Epithelial cell of esophagus (primary cell): ENCODE results near the gene SIRPB2.

Experiments used
- DNase-seq: peaks from one replicate; pipeline ENCODE4 v3.0.0; 2010; ENCODE audit warnings: low read depth
- H3K4me3 ChIP-seq: 2 replicates; pipeline ENCODE4 v1.5.1; 2011; ENCODE audit warnings: mild to moderate bottlenecking, low read length, control low read depth
- TF ChIP-seq, protein P1 (sequence below): IDR thresholded peaks from 2 replicates; pipeline ENCODE4 v1.5.1; 2011; ENCODE audit warnings: low read depth, mild to moderate bottlenecking, low read length, control low read depth, inconsistent platforms; ENCODE audit not compliant: insufficient read depth; ENCODE audit errors: missing control alignments

Gene SIRPB2

GRCh38 chr20:1479831-1480595, 11.2 kb downstream of the SIRPB2 start:
- DNase-seq: no peak
- H3K4me3 ChIP-seq: no peak overlapping the region
- TF ChIP-seq, protein P1, sequence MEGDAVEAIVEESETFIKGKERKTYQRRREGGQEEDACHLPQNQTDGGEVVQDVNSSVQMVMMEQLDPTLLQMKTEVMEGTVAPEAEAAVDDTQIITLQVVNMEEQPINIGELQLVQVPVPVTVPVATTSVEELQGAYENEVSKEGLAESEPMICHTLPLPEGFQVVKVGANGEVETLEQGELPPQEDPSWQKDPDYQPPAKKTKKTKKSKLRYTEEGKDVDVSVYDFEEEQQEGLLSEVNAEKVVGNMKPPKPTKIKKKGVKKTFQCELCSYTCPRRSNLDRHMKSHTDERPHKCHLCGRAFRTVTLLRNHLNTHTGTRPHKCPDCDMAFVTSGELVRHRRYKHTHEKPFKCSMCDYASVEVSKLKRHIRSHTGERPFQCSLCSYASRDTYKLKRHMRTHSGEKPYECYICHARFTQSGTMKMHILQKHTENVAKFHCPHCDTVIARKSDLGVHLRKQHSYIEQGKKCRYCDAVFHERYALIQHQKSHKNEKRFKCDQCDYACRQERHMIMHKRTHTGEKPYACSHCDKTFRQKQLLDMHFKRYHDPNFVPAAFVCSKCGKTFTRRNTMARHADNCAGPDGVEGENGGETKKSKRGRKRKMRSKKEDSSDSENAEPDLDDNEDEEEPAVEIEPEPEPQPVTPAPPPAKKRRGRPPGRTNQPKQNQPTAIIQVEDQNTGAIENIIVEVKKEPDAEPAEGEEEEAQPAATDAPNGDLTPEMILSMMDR: no peak

DNA sequence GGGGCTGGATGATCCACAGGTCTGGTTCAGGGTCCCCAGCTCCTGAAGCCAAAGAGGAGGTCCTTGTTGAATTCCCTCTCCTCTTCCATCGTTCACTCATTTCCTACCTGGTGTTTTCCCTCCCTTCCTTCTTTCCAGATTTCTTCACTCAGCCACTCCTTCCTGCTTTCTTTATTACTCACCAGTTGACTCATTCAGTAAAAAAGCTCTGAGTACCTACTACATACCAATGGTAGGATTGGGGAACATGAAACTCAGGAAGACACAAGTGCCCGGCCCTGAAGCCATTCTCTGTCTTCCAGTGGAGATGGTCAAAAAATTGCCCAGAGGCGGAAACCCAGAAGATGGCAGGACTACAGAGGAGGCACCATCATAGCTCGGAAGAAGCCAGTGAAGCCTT, 12.7 kb downstream of the SIRPB2 start:
- H3K4me3 ChIP-seq: peak overlapping the region; percentile 47
- DNase-seq: peak; percentile 94
- TF ChIP-seq, protein P1: no peak

GRCh38 chr20:1477896-1478490, 13.2 kb downstream of the SIRPB2 start:
- TF ChIP-seq, protein P1: no peak
- peak; percentile 96 for DNase-seq
- peak overlapping the region; percentile 47 for H3K4me3 ChIP-seq

DNA sequence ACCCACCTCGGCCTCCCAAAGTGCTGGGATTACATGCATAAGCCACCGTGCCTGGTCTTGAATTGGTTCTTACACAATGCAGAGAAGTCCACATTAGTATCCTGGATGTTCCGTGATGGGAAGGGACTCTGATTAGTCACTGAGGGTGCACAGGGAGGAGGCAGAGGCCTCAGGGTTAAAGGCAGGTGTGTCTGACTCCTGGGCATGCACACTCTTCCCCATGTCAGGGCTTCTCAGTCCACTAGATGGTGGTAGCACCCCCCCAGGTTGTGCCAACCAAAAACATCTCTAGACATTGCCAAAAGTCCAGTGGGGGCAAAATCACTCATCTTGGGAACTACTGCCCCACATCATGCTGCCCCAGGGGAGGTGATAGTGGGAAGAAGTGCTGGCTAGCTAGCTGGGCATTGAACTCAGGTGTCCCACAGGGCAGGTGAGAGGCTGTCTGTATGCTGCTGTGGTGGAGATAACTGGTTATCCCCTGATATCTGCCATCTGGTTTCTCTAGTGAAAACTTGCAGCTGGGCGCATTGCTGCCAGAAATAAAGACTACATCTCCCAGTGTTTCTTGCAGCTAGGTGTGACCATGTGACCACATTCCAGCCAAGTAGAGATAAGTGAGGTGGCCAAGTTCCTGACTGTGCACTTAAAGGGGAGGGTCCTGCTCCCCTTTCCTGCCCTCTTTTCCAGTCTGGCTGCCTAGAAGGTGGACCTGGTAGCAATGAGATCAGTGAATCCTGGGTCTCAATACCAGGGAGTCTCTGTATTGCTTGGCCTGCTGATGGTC, 16.2 kb downstream of the SIRPB2 start:
- H3K4me3 ChIP-seq: no peak overlapping the region
- TF ChIP-seq, protein P1: peak; percentile 68
- DNase-seq: peak; percentile 98

- DNase-seq: no peak
- TF ChIP-seq, protein P1: no peak
- H3K4me3 ChIP-seq: no peak overlapping the region
These were observed 16.9 kb downstream of the SIRPB2 start for GRCh38 chr20:1474325-1474724.

DNA sequence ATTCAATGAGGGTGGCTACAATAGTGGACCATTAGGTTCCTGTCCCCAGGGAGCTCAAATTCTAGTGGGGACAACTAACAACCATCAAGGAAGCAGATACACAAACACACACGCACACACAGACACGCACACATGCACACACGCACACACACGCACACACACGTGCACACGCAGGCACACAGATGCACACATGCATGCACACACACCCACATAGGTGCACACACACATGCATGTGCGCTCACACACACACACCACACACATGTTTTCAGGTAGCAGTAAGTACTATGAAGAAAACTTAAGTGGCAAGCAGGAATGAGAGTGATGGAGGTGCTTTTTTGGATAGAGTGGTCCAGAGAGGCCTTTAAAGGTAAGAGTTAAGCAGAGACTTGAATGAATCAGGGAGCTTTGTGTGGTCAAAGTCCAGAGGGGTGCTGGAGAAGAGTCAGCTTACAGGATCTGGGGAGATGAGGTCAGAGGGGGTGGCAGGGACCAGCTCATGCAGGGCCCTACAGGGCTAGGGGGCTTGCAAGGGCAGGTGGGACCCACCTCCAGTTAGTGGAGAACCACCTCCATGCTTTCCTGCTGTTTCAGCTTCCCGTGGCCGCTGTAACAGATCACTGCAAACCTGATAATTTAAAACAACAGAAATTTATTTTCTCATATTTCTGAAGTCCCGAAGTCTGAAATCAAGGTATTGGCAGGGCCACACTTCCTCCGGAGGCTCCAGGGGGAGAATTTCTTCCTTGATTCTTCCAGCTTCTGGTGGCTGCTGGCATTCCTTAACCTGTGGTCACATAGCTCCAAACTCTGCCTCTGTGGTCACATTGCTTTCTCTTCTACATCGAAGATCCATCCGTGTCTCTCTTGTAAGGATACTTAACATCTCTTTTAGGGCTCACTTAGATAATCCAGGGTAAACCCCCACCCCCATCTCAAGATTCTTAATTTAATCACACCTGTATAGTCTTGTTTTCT, 17.7 kb downstream of the SIRPB2 start:
- no peak for DNase-seq
- TF ChIP-seq, protein P1: no peak
- H3K4me3 ChIP-seq: no peak overlapping the region
